NCI-H526 (cell line): ENCODE results near the gene EIF1AX.
"Not testable (repeated sequence)": the region's sequence is repeated elsewhere in the genome, so short reads cannot be mapped to it uniquely, and the experiment has no call there.

ENCODE experiments used
- DNase-seq, 2 experiments: peaks; one replicate each; lab custom pipeline; 2025; lab: John Stamatoyannopoulos, UW

EIF1AX gene, protein sequence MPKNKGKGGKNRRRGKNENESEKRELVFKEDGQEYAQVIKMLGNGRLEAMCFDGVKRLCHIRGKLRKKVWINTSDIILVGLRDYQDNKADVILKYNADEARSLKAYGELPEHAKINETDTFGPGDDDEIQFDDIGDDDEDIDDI

DNA sequence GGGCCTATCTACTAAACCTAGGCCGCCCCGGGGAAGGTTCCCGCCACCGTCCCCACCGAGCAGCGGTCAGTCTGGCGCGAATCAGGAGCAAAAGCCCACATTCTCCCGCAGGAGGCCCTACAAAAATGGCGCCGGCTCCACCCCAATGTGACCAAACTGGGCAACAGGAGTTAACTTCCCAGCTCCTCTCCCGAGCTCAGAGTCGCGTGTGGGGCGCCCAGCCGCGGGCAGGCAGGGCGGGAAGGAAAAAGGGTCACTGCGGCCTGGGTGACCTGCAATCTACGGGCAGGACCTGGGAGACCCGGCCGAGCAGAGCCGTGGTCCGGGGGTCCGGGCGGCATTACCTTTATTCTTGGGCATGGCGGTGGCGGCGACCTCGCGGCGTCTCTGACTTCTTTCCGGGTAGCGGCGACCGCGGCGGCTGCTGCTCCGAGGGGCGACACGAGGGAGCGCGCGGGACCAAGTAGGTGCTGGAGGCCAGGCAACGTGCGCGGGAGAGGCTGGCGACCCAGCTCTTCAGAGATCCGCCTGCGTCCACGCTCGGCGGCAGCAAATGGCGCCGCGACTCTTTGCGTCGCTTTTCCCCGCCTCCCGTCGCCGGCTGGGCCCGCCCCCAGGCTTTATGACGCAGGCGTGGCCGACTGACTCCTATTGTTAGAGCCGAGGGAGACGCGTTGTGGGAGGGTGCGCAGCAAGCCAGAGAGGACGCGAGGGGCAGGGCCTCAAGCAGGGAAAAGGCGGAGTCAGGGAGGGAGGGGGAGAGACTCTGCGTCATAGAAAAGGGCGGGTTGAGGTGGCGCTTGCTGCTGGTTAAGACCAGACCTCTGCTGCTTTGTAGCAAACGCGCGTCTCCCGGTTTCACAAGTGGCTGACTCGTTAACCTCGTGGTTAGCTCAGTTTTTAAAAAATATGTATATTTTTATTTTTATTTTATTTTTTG lies at the start of gene EIF1AX:
Gene EIF1AX (minus strand): TSS at position 558 of the 940 bp plus-strand sequence. CDS start 198 bp downstream, at position 360.
- peak; percentile 97 to 99 for DNase-seq

DNA sequence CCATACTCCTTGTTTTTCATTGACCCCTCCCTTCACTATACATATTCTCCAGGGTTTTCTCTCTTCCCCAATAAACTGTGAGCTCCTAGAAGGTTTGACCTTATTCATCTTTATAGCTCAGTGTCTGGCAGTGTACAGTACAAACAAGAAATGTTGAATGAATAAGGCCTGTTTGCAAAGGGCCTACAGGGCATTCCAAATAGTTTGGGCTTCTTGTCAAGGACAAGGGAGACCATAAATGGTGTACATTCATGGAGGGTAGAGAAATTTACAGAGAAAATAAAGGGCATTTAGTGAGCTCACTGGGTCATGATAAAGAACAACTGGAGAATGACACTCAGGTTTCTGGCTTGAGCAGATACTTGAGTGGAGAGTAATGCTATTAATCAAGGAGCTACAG lies 47.5 kb upstream of the EIF1AX start:
- no peak for DNase-seq

DNA sequence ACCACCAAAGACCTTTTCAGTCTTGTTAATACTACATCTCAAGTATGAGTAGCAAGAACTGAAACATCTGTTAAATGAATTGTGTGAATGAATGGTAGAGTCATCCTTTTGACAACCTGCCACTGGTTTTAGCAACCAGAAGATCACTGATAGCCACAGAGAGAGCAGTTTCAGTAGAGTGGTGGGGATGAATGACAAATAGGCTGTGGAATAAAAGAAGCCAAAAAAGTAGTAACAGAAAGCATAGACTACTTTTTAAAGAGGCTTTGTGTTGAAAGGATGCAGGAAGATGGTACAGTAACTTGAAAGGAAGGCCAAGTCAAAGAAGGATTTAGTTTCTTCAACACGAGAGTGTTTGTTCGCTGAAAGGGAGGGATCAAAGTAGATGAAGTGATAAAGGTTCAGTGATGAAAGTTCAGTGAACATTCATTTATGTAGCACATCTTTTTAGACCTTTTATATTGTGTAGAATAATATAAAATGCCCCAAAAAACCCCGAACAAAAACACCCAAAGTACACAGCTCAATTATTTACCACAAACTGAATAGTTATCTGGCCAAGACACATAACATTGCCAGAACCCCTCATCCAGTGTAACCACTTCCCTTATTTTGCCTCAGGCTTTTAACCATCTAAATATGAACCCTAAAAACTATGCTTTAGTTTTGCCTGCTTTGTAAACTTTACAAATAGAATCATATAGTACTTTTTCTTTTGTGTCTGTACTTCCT lies 40.1 kb upstream of the EIF1AX start:
- no peak for DNase-seq

DNA sequence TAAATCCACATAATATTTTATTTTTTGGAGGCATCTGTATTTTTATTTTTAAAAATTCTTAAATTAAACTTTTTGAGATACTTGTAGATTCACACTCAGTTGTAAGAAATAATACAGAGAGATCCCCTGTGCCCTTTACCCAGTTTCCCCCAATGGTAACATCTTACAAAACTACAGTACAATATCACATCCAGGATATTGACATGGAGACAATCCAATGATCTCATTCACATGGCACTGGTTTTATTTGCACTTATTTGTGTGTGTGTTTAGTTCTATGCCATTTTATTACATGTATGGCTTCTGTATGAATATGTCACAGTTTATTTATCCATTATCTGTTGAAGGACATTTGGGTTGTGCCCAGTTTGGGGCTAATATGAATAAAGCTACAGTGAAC lies 35.5 kb upstream of the EIF1AX start:
- no peak for DNase-seq

DNA sequence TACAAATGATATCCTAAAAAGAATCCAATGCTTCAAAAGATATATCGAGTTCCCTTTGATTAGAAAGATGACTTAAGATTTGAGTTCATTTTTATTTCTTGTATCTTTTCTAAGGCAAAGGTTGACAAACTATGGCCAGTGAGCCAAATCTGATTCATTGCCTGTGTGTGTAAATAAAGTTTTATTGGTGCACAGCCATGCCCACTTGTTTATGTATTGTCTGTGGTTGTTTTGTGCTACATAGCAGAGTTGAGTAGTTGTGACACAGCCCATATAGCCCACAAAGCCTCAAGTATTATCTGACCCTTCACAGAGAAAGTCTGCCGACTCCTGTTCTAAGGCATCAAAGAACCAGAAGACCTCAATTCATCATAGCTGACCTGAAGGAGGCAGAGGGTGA lies 32.2 kb upstream of the EIF1AX start:
- no peak for DNase-seq

DNA sequence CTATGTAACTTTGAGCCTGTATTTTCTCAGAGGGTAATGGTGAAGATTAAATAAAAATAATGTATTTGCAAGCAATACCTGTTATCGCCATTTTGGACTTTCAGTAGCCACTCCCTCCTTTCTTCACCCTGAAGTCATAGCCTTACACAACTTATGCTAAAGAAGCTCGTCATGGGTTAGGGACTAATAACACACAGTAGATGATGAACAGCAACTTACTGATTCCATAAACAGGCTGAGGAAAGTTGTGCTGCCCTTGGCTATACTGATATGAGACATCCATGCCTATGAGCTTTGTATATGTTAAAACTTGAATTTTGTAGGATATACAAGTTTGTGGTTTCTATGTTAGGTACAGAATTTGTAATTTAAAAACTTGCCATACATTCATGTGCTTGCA lies 31.7 kb upstream of the EIF1AX start:
- DNase-seq = no peak

DNA sequence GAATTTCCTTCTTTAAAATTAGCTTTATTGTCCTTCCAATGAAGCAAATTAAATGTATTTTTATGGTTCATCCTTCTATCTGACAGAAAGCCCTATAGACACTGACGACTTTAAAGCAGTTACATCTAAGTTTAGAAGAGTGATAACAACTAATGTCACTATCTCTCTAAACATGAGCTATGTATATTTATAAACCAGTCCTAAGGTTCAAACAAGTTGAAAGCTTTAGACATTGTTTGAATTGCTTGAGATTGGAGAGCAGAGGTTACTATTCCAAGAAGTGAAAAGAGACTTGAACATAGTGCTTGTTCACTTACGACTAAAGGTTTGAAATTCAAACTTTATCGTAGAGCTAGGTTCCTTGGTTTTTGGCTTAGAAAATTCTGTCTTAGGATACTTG lies 30.2 kb upstream of the EIF1AX start:
- no peak for DNase-seq

DNA sequence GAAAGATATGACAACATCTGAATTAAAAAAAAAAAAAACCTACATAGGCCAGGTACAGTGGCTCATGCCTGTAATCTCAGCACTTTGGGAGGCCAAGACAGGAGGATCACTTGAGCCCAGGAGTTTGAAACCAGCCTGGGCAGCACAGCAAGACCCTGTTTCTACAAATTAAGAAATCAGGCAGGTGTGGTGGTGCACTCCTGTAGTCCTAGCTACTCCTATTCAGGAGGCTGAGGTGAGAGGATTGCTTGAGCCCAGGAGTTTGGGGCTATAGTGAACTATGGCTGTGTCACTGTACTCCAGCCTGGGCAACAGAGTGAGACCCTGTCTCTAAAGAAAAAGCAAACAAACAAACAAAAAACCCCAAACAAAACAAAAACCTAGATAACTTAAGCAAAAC lies 20.9 kb upstream of the EIF1AX start:
- not testable (repeated sequence) for DNase-seq

DNA sequence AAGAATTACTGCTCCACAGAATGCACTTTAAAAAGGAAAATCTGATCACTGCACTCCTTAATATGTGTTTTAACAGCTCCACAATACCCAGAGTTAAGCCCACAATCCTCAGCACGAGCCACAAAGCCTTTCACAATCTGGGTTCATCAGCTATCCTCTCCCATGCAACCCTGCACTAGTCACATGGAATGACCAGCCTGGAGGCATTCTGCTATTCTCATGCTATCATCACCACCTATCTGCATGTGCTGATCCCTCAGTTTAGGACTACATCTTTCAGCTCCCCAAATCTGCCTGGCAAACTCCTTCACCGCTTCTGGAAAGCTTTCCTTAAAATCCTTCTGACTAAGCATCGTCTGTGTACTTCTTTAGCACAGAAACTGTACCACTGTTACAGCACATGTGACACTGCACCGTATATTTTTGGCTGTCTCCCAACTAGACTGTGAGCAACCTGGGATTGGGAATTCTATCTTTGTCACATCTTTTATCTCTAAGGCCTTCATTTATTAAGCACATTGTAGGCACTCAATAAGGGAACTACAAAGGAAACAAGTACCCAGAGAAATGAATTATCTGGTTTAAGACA lies 18.3 kb upstream of the EIF1AX start:
- DNase-seq = no peak

DNA sequence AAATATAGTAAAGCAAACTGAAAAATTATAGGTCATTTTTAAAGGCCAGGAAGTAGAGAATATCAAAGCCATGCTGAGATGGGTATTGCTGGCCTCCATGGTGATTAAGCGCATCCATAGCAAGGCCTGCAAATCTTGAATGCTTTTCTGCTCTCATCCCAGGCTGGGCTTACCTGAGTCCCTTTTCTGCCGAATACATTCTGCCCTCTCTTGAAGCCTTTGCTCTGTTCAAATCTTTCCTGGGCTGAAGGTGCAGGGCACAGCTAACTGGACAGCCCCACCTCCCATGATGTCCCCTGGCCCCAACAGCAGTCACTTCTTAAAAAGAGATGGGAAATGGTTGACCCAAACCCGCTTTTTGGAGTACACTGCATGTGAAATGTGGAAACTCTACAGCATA lies 10.1 kb upstream of the EIF1AX start:
- DNase-seq = no peak

DNA sequence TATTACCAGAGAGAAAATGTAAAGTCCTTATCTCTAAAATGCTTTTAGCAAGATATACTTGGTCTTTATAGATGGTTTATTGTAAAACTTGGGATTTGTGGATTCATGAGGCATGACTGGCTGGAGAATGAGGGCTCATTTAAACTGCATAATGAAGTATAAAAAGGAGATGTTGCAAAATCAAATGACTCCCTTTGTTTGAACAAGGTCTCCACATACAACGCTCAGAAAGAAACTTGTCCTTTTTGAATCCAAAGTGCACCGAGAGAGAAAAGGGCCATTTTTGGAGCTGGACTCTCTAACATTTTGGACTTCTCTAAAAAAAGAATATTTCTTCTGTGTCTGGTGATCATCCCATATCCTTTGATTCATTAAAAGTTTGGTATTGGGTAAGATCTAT lies 7.7 kb upstream of the EIF1AX start:
- DNase-seq = no peak

DNA sequence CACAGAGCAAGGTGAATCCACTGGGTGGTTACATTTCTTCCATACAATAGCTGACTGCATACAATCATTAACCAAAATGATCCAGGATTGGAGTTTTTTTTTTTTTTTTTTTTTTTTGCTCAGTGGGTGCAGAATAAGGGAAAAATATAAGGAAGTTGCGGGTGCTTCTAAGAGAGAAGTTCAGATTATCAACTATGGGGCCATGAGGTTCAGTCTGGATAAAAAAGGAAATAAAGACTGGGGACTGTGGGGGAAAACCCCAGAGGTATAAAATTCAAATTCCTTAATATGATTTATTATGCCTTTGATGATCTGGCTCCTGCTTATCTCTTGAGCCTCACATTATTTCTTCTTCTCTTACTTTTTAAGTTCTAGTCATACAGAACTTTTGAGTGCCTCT lies 5.9 kb upstream of the EIF1AX start:
- DNase-seq = no peak

DNA sequence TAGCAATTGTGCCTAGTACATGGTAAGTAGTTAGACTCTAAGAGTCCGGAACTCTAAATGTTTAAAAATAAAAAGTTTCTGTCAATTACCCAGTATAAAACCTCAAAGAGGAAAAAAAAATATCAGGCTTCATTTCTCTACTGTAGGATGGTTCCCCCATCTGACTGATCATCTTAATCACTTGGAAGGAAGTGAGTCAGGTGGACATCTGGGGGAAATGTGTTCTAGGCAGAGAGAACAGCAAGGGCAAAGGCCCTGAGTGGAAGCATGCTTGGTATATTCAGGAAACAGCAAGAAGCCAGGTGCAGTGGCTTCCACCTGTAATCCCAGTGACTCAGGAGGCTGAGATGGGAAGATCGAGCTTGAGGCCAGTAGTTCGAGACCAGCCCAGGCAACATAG lies 2.9 kb upstream of the EIF1AX start:
- no peak for DNase-seq

DNA sequence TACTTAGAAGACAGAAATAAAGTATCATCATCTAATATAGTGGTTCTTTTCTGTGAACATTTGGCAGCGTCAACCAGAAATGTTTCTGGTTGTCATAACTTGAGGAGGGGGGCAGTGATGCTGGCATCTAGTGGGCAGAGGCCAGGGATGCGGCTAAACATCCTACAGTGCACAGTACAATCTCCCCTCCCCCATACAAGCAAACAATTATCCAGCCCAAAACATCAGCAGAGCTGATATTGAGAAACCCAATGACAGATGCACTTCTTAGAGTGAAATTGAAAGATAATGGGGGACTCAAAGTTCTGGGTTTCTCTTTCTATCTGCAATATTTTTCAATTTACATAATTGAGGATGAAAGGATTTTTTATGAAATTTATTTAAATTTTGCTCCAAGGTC lies 1.9 kb upstream of the EIF1AX start:
- DNase-seq = peak in 1 of 2 experiments; percentile 8

DNA sequence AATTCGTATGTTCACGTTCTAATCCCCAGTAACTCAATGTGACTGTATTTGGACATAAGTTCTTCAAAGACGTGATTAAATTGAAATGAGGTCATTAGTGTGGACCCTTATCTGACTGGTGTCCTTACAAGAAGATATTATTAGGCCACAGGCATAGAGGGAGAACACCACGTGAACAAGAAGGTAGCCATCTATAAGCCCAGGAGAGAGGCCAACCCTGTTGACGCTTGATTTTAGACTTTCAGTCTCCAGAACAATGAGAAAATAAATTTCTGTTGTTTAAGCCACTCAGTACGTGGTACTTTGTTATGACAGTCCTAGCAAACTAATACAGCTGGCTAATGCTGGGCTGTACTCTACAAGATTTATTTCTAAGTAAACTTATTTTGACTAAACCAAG lies 1.5 kb upstream of the EIF1AX start:
- no peak for DNase-seq

DNA sequence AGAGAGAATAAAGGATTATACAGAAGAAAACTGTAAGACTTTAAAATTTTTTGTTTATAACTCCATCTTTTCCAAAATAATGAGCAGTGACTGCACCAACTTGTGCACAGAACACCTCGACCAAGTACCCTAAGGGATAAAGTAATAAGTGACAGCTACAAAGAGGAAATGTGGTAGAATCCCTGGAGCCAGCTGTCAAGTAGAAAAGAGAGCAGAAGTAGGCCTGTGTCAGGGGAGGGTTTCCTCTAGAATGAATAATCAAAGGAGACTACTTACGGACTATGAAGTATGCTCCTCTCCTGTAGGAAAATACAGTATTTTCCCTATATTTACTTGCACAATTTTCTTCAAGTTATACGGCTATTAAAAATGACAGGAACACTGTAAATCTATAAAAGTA lies 1.2 kb downstream of the EIF1AX start:
- DNase-seq = peak in 1 of 2 experiments; percentile 4

DNA sequence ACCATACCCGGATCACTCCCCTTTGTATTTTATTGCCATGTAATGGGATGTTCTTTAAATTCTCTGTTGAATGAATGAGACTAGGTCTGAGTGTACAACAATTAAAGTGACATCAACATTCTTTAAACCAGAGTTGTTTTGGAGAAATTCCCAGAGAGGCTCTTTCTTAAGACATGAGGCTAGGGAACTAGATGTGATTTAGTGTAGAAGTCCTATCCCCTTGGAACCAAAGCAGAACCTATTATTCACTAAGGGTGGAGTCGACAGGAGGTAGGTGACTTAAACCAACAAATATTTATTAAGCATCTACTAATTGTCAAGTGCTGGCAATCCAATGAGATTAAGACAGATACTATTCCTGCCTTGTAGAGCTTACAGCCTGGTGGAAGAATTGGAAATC lies 1.7 kb downstream of the EIF1AX start:
- DNase-seq = no peak

DNA sequence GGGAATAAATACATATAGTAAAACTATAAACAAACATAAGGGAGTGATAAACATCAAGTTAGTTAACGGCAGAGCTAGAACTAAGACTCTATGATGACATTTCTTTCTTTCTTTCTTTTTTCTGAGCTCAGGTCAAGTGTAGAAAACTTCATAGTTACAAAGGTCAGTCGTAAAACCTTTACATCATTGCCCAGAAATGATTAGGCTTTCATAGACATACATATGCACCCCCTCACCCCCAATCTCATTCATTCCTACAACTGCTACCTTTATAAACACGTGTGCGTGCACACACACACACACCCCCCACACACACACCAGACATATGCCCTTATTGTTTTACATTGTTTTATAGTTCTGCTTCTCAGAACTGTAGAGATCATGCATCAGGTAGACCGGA lies 5.7 kb downstream of the EIF1AX start:
- no peak for DNase-seq

DNA sequence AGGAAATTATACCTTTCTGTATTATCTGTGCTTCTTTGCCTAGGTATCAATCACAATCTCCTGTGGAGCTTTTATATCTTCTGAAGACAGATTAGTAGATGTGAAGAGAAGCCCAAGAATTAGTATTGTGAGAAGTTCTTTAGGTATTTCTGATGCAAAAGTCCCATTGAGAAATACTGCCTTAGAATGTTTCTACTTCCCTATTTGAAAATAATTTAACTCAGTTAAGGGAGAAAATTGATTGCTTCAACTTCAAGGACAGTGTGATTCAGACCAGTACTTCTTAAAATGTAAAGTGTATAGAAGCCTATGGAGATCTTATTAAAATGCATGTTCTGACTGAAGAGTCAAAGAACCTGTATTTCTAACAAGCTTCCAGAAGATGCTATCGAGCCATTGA lies 9.0 kb downstream of the EIF1AX start:
- no peak for DNase-seq

DNA sequence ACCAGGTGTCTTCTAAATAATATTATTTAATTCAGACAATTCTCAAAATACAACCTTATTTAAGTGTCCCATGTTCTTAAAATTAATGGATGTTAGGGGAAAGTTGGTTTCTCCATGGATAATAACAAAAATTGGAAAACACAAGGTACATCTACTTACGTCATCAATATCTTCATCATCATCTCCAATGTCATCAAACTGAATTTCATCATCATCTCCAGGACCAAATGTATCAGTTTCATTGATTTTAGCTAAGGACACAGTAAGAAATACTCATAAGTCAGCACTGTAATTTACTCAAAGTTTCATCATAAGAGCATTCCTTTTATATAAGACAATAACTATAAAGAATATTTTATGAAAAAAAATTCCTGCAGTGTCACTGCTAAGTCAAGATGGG lies 11.3 kb downstream of the EIF1AX start:
- DNase-seq = no peak

DNA sequence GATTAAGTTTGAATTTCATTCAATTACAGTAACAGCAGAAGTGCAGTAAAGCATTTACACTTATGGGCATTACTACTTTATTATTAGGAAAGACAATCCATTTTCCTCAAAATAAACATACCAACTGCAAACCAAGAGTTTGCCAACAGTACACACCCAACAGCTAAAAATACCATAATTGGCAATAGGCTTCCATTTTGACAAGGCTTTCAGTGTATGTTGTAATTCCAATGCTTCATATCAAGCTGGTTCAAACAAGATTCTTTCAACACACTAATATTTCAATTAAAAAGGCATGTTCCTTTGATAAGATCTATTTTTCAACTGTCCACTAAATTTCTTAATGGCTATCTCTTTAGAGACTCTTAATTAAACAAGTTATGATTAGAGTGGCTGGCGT lies 12.1 kb downstream of the EIF1AX start:
- DNase-seq = no peak

DNA sequence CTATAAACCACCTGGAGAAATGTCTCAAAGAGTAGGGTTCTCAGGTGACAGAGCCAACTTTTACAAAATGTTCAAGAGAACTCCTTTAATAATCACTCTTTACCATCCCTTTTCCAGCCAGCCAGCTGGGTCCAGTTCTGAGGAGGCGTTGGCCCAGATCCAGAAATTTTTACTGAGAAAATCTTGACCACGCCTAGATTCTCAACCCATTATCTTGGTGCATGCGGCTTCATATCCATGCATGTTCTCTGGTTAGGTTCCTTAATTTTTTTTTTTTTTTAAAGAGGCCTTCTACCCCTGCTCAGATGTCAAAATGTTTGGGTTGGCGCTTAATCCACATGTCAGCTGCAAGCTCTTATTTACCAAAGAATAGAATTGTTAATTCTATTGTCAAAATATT lies 13.0 kb downstream of the EIF1AX start:
- DNase-seq = no peak

DNA sequence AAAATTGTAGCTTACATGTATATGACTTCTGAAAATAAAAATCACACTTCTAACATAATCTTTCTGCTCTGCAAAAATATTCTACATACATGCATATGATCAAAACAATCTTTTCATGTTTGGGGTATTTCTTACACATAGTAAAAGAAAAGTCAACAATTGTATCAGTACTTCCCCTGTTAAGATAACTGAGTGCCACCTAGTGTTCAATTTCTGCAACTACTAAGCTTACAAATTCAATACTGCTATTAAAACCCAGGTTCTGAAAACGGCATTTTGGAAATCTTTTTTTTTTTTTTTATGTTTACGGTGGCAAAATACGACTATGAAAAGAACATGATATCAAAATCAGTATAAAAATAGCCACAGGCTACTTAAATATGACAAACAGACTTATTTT lies 14.2 kb downstream of the EIF1AX start:
- peak in 1 of 2 experiments; percentile 10 for DNase-seq
